Activated T-helper 1 cell treated with anti-CD3 and anti-CD28 coated beads, Interleukin-12 subunit alpha, Interleukin-12 subunit beta, Interleukin-2, Interleukin-4 antibody, amounts not matched to agents 30 ng/mL and 10 ng/mL and 1 ng/mL, durations not matched to agents 14 hours and 24 hours and 36 hours (primary cell): ENCODE data around the gene PIK3R4. TPM values are rescaled to one million over a fixed set of nuclear protein-coding genes. Genes with fewer than 3 reads are reported as not detected.

ENCODE experiments used
- DNase-seq: peaks from one replicate; pipeline ENCODE4 v3.0.0; 2021; ENCODE audit warnings: low spot score
- H3K27ac Mint-ChIP-seq: one replicate; pipeline ENCODE4 v1.8.0; 2021; ENCODE audit warnings: mild to moderate bottlenecking, mixed read lengths
- H3K27me3 Mint-ChIP-seq: one replicate; pipeline ENCODE4 v1.8.0; 2022; ENCODE audit warnings: mild to moderate bottlenecking, moderate library complexity, mixed read lengths; ENCODE audit not compliant: insufficient read depth
- H3K36me3 Mint-ChIP-seq: one replicate; pipeline ENCODE4 v1.8.0; 2021; ENCODE audit warnings: low read depth, mixed read lengths
- H3K4me1 Mint-ChIP-seq: one replicate; pipeline ENCODE4 v1.8.0; 2021; ENCODE audit warnings: low read depth, mixed read lengths
- H3K4me3 Mint-ChIP-seq: one replicate; pipeline ENCODE4 v1.8.0; 2021; ENCODE audit warnings: mild to moderate bottlenecking, moderate library complexity, mixed read lengths
- H3K9me3 Mint-ChIP-seq: one replicate; pipeline ENCODE4 v1.8.0; 2021; ENCODE audit warnings: mixed read lengths
- intact Hi-C: fragments of 100-400 bp; cut with micrococcal nuclease; formaldehyde crosslinking; loops from one replicate; pipeline ENCODE4 v1.15.1; 2024
- total RNA-seq: library from RNA; stranded (reverse); gene quantifications from 2 replicates; pipeline ENCODE4 v1.2.3, GENCODE V29; 2022

The PIK3R4 gene
- total RNA-seq, 1 donor from 2014 or later = 33.1 TPM

DNA sequence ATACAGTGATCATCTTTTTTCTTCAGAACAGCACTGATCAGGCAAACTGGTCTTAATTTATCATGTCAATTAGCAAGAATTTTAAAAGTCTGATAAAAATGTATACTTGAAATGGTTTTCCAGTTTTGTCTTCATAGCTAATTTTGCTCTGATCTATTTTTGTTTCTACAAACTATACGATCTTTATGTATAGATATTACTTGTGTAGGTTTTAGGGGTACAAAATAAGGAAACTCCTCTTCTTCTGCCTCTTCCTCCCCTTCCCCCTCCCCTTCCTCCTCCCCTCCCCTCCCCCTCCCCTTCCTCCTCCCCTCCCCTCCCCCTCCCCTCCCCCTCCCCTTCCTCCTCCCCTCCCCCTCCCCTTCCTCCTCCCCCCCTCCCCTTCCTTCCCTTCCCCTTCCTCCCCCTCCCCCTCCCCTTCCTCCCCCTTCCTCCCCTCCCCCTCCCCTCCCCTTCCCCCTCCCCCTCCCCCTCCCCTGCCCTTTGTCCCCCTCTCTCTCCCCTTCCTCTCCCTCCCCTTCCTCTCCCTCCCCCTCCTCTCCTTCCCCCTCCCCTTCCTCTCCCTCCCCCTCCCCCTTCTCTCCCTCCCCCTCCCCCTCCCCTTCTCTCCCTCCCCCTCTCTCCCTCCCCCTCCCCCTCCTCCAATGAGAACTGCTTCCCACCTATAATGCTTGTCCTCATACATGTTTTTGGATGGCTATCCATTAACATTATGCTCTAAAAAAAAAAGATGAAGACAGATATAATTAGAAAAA lies 110.0 kb downstream of the PIK3R4 start:
- no peak overlapping the region for H3K4me3 Mint-ChIP-seq
- DNase-seq = no peak
- peaks cover 3% of the 10 kb centered on the region for H3K27me3 Mint-ChIP-seq
- H3K27ac Mint-ChIP-seq = no peak overlapping the region
- H3K9me3 Mint-ChIP-seq = no peaks in the 10 kb centered on the region
- H3K4me1 Mint-ChIP-seq = no peaks in the 10 kb centered on the region
- intact Hi-C loops = no loop called here
- no peaks in the 10 kb centered on the region for H3K36me3 Mint-ChIP-seq

DNA sequence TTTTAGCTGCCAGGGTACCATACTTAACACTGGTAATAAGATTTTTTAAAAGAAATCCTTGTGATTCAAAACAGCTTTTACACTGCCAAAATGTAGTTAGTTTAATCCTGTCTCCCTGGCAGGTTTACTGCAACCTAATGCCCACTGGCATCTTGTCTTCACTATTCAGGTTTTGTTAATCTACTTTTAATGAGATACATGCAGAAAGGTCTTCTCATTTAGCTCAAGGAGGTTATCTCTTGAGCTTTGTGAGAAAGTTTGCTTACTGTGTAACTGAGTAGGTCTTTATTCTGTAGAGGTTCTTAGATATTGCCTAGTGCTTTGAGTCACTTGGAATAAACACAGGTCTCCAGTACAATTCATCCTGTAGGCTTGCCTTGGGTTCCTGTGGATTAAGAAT lies 110.7 kb downstream of the PIK3R4 start:
- no peak for DNase-seq
- intact Hi-C loops = no loop called here
- no peak overlapping the region for H3K27ac Mint-ChIP-seq
- H3K9me3 Mint-ChIP-seq = no peaks in the 10 kb centered on the region
- no peaks in the 10 kb centered on the region for H3K4me1 Mint-ChIP-seq
- H3K4me3 Mint-ChIP-seq = no peak overlapping the region
- H3K36me3 Mint-ChIP-seq = no peaks in the 10 kb centered on the region
- H3K27me3 Mint-ChIP-seq = peaks cover 2% of the 10 kb centered on the region

DNA sequence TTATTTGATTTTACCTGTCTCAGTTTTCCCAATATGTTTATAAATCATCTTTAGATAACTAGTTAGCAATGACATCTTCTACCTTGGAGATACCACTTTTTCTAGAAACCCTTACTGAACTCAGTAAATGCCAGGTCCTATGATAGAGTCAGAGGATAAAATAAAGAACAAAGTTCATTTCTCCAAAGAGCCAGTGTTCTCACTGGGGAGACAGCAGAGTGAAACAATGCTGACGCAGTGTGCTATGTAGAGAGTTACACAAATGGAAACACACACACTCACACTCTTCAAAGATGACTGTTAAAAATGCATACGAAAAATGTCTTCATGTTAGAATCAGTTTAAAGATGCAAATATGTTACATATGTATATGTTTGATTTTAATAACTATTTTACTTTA lies 111.3 kb downstream of the PIK3R4 start:
- no peak for DNase-seq
- Mint-ChIP-seq H3K4me3 (no peak overlapping the region), H3K27ac (no peak overlapping the region), H3K36me3 (no peaks in the 10 kb centered on the region), H3K4me1 (no peaks in the 10 kb centered on the region), H3K9me3 (no peaks in the 10 kb centered on the region), H3K27me3 (peaks cover 2% of the 10 kb centered on the region)
- intact Hi-C loops = no loop called here

Other genes starting within 250 kb of the PIK3R4 start
- gene COL6A6, start 229.7 kb downstream of the PIK3R4 start, total RNA-seq = not detected in 2 replicates
- gene ATP2C1, start 147.3 kb upstream of the PIK3R4 start, total RNA-seq = 66.1 and 70.0 TPM in 2 replicates